Suprapubic skin (tissue), 3 donors: ENCODE results near the gene PRELP.

Experiments
- CTCF ChIP-seq, 2 donors: fragments of 200-600 bp in 1 of 2; fragments of 450-650 bp in 1 of 2; sonication (generic) in 1 of 2; IDR thresholded peaks; one replicate each; pipeline ENCODE4 v1.5.1; 2016 to 2019; ENCODE audit warnings: antibody characterized with exemption in 2 of 2, mild to moderate bottlenecking in 1 of 2, moderate library complexity in 1 of 2
- EP300 ChIP-seq: sonication (generic); formaldehyde crosslinking; IDR thresholded peaks from one replicate; pipeline ENCODE4 v1.6.1; 2017; ENCODE audit warnings: antibody characterized with exemption
- POLR2A ChIP-seq, 2 donors: fragments of 450-650 bp; IDR thresholded peaks; one replicate each; pipeline ENCODE4 v1.6.1; 2017; ENCODE audit warnings: antibody characterized with exemption in 2 of 2, mild to moderate bottlenecking in 2 of 2, moderate library complexity in 2 of 2

DNA sequence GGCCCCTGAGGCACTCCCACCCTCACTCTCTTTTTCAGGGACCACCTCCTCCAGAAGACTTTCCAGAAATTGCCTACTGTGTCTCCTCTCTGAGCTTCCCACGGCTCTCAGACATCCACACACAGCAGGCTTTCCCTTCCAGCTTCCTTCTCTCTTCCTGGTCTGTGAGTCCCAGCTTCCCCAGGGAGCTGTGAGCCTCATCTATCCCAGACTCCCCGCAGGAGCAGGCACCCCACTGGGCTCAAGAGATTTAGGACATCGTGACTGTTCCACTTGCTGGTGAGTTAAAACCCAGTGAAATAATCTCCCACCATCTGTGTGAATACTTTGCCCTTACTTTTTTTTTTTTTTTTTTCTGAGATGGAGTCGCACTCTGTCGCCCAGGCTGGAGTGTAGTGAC is 22.0 kb upstream of the PRELP start:
- TF ChIP-seq CTCF (IDR thresholded peaks at IDR 0.05) (no peak), EP300 (no peak), POLR2A (IDR thresholded peaks at IDR 0.05) (no peak)
